Activated CD4-positive, alpha-beta T cell treated with anti-CD3 and anti-CD28 coated beads, Interleukin-2, amount 10 ng/mL, durations not matched to agents 24 days and 14 days (primary cell): ENCODE data around the gene DHX57. TPM values are rescaled to one million over a fixed set of nuclear protein-coding genes. Genes with fewer than 3 reads are reported as not detected.
"Not testable (repeated sequence)": the region's sequence is repeated elsewhere in the genome, so short reads cannot be mapped to it uniquely, and the experiment has no call there.

ENCODE experiments used
- DNase-seq: peaks from one replicate; pipeline ENCODE4 v3.0.0; 2022
- H3K27ac Mint-ChIP-seq: one replicate; pipeline ENCODE4 v1.8.0; 2022; ENCODE audit warnings: mild to moderate bottlenecking, mixed read lengths
- H3K27me3 Mint-ChIP-seq: one replicate; pipeline ENCODE4 v1.8.0; 2022; ENCODE audit warnings: mixed read lengths
- H3K36me3 Mint-ChIP-seq: one replicate; pipeline ENCODE4 v1.8.0; 2022; ENCODE audit warnings: low read depth, mild to moderate bottlenecking, mixed read lengths
- H3K4me1 Mint-ChIP-seq: one replicate; pipeline ENCODE4 v1.8.0; 2021; ENCODE audit warnings: mixed read lengths
- H3K4me3 Mint-ChIP-seq: one replicate; pipeline ENCODE4 v1.8.0; 2022; ENCODE audit warnings: mild to moderate bottlenecking, moderate library complexity, mixed read lengths
- H3K9me3 Mint-ChIP-seq: one replicate; pipeline ENCODE4 v1.8.0; 2021; ENCODE audit warnings: mixed read lengths
- intact Hi-C: fragments of 100-400 bp; cut with micrococcal nuclease; formaldehyde crosslinking; loops from one replicate; pipeline ENCODE4 v1.15.1; 2023
- total RNA-seq: library from RNA; stranded (reverse); gene quantifications from 2 replicates; pipeline ENCODE4 v1.2.3, GENCODE V29; 2022

The DHX57 gene
- total RNA-seq, 1 donor from 2014 or later = 24.3 TPM

GRCh38 chr2:38836791-38837190 lies 38.9 kb downstream of the DHX57 start:
- intact Hi-C loops = loop anchor here (5.0 kb wide), 1 partner anchor 299 kb away; no protein-coding TSS in a partner anchor
- no peaks in the 10 kb centered on the region for H3K9me3 Mint-ChIP-seq
- H3K27me3 Mint-ChIP-seq = no peaks in the 10 kb centered on the region
- no peaks in the 10 kb centered on the region for H3K4me1 Mint-ChIP-seq
- H3K4me3 Mint-ChIP-seq = no peak overlapping the region
- no peak for DNase-seq
- H3K27ac Mint-ChIP-seq = no peak overlapping the region
- peaks cover 21% of the 10 kb centered on the region for H3K36me3 Mint-ChIP-seq

GRCh38 chr2:38835990-38836389 lies 39.7 kb downstream of the DHX57 start:
- H3K9me3 Mint-ChIP-seq = no peaks in the 10 kb centered on the region
- no peaks in the 10 kb centered on the region for H3K4me1 Mint-ChIP-seq
- no peak overlapping the region for H3K27ac Mint-ChIP-seq
- no peaks in the 10 kb centered on the region for H3K27me3 Mint-ChIP-seq
- intact Hi-C loops = loop anchor here (5.0 kb wide), 1 partner anchor 299 kb away; no protein-coding TSS in a partner anchor
- peaks cover 20% of the 10 kb centered on the region for H3K36me3 Mint-ChIP-seq
- no peak overlapping the region for H3K4me3 Mint-ChIP-seq
- DNase-seq = no peak

GRCh38 chr2:38835015-38835601 lies 40.6 kb downstream of the DHX57 start:
- Mint-ChIP-seq H3K4me3 (no peak overlapping the region), H3K36me3 (peaks cover 21% of the 10 kb centered on the region), H3K27ac (no peak overlapping the region), H3K4me1 (no peaks in the 10 kb centered on the region), H3K9me3 (no peaks in the 10 kb centered on the region), H3K27me3 (no peaks in the 10 kb centered on the region)
- intact Hi-C loops = loop anchor here (5.0 kb wide), 1 partner anchor 298 kb away; no protein-coding TSS in a partner anchor
- peak; percentile 66 for DNase-seq

- no peaks in the 10 kb centered on the region for H3K9me3 Mint-ChIP-seq
- peaks cover 23% of the 10 kb centered on the region for H3K36me3 Mint-ChIP-seq
- no peak overlapping the region for H3K4me3 Mint-ChIP-seq
- intact Hi-C loops = no loop called here
- no peaks in the 10 kb centered on the region for H3K27me3 Mint-ChIP-seq
- no peak overlapping the region for H3K27ac Mint-ChIP-seq
- no peak for DNase-seq
- H3K4me1 Mint-ChIP-seq = peaks cover 3% of the 10 kb centered on the region
Observed at GRCh38 chr2:38830526-38831159, 45.1 kb downstream of the DHX57 start.

GRCh38 chr2:38829971-38830370 lies 45.8 kb downstream of the DHX57 start:
- H3K4me1 Mint-ChIP-seq = peaks cover 3% of the 10 kb centered on the region
- H3K27ac Mint-ChIP-seq = no peak overlapping the region
- no peaks in the 10 kb centered on the region for H3K27me3 Mint-ChIP-seq
- intact Hi-C loops = no loop called here
- no peak overlapping the region for H3K4me3 Mint-ChIP-seq
- no peaks in the 10 kb centered on the region for H3K9me3 Mint-ChIP-seq
- H3K36me3 Mint-ChIP-seq = peaks cover 25% of the 10 kb centered on the region
- DNase-seq = no peak

- DNase-seq = no peak
- peaks cover 27% of the 10 kb centered on the region for H3K36me3 Mint-ChIP-seq
- no peak overlapping the region for H3K27ac Mint-ChIP-seq
- peaks cover 3% of the 10 kb centered on the region for H3K4me1 Mint-ChIP-seq
- H3K9me3 Mint-ChIP-seq = no peaks in the 10 kb centered on the region
- no peak overlapping the region for H3K4me3 Mint-ChIP-seq
- H3K27me3 Mint-ChIP-seq = no peaks in the 10 kb centered on the region
- intact Hi-C loops = no loop called here
Observed at GRCh38 chr2:38828460-38828859, 47.3 kb downstream of the DHX57 start.

- H3K36me3 Mint-ChIP-seq = peaks cover 30% of the 10 kb centered on the region
- H3K27me3 Mint-ChIP-seq, H3K4me3 Mint-ChIP-seq, H3K9me3 Mint-ChIP-seq, H3K4me1 Mint-ChIP-seq, H3K27ac Mint-ChIP-seq, intact Hi-C loops, DNase-seq: not testable (repeated sequence)
Observed at GRCh38 chr2:38827539-38828145, 48.1 kb downstream of the DHX57 start.

GRCh38 chr2:38825956-38826355 lies 49.8 kb downstream of the DHX57 start:
- Mint-ChIP-seq H3K9me3 (no peaks in the 10 kb centered on the region), H3K4me1 (peaks cover 3% of the 10 kb centered on the region), H3K36me3 (peaks cover 36% of the 10 kb centered on the region), H3K27ac (no peak overlapping the region), H3K27me3 (no peaks in the 10 kb centered on the region), H3K4me3 (no peak overlapping the region)
- intact Hi-C loops = no loop called here
- DNase-seq = no peak

- H3K4me3 Mint-ChIP-seq = no peak overlapping the region
Observed at GRCh38 chr2:38824906-38825305, 50.8 kb downstream of the DHX57 start.

GRCh38 chr2:38823386-38823785 lies 52.3 kb downstream of the DHX57 start:
- Mint-ChIP-seq H3K9me3 (no peaks in the 10 kb centered on the region), H3K36me3 (peaks cover 43% of the 10 kb centered on the region), H3K4me1 (peaks cover 3% of the 10 kb centered on the region), H3K4me3 (no peak overlapping the region), H3K27ac (no peak overlapping the region), H3K27me3 (no peaks in the 10 kb centered on the region)
- DNase-seq = no peak
- intact Hi-C loops = no loop called here

More at GRCh38 chr2:38824906-38825305, 50.8 kb downstream of the DHX57 start:
- Mint-ChIP-seq H3K9me3 (no peaks in the 10 kb centered on the region), H3K27me3 (no peaks in the 10 kb centered on the region), H3K4me1 (peaks cover 3% of the 10 kb centered on the region), H3K36me3 (peaks cover 36% of the 10 kb centered on the region), H3K27ac (no peak overlapping the region)
- intact Hi-C loops = no loop called here
- no peak for DNase-seq

GRCh38 chr2:38818565-38818964 lies 57.2 kb downstream of the DHX57 start:
- intact Hi-C loops = no loop called here
- no peaks in the 10 kb centered on the region for H3K27me3 Mint-ChIP-seq
- no peak overlapping the region for H3K27ac Mint-ChIP-seq
- H3K4me3 Mint-ChIP-seq = no peak overlapping the region
- no peak for DNase-seq
- no peaks in the 10 kb centered on the region for H3K9me3 Mint-ChIP-seq
- peaks cover 34% of the 10 kb centered on the region for H3K36me3 Mint-ChIP-seq
- H3K4me1 Mint-ChIP-seq = no peaks in the 10 kb centered on the region

GRCh38 chr2:38815936-38816335 lies 59.8 kb downstream of the DHX57 start:
- intact Hi-C loops = no loop called here
- Mint-ChIP-seq H3K4me1 (no peaks in the 10 kb centered on the region), H3K4me3 (no peak overlapping the region), H3K36me3 (peaks cover 24% of the 10 kb centered on the region), H3K9me3 (no peaks in the 10 kb centered on the region), H3K27me3 (no peaks in the 10 kb centered on the region), H3K27ac (no peak overlapping the region)
- DNase-seq = no peak

GRCh38 chr2:38810488-38810887 lies 65.2 kb downstream of the DHX57 start:
- Mint-ChIP-seq H3K4me1 (peaks cover 1% of the 10 kb centered on the region), H3K9me3 (no peaks in the 10 kb centered on the region), H3K36me3 (peaks cover 13% of the 10 kb centered on the region), H3K4me3 (no peak overlapping the region), H3K27ac (no peak overlapping the region), H3K27me3 (no peaks in the 10 kb centered on the region)
- no peak for DNase-seq
- intact Hi-C loops = no loop called here

- H3K4me1 Mint-ChIP-seq = peaks cover 1% of the 10 kb centered on the region
- H3K27me3 Mint-ChIP-seq = no peaks in the 10 kb centered on the region
- DNase-seq = no peak
- intact Hi-C loops = no loop called here
- H3K27ac Mint-ChIP-seq = no peak overlapping the region
- no peak overlapping the region for H3K4me3 Mint-ChIP-seq
- peaks cover 9% of the 10 kb centered on the region for H3K36me3 Mint-ChIP-seq
- no peaks in the 10 kb centered on the region for H3K9me3 Mint-ChIP-seq
Observed at GRCh38 chr2:38808677-38809076, 67.1 kb downstream of the DHX57 start.
